Hepatocyte (in vitro differentiated cells): ENCODE data around the gene C6orf89.

Source experiments
- CTCF ChIP-seq: fragments of 200-600 bp; sonication (generic); IDR thresholded peaks from 2 replicates; pipeline ENCODE4 v1.5.1; 2016; ENCODE audit warnings: antibody characterized with exemption, mild to moderate bottlenecking; ENCODE audit not compliant: poor library complexity
- EZH2 ChIP-seq: fragments of 200-600 bp; sonication (generic); IDR thresholded peaks from 2 replicates; pipeline ENCODE4 v1.6.1; 2016; ENCODE audit warnings: antibody characterized with exemption, mild to moderate bottlenecking, borderline replicate concordance
- EZH2phosphoT487 ChIP-seq: fragments of 200-600 bp; sonication (generic); IDR thresholded peaks from one replicate; pipeline ENCODE4 v1.6.1; 2018; ENCODE audit warnings: antibody characterized with exemption, mild to moderate bottlenecking, low read depth, moderate library complexity; ENCODE audit not compliant: unreplicated experiment, severe bottlenecking

- no peak for TF ChIP-seq CTCF
- no peak for TF ChIP-seq EZH2
- TF ChIP-seq EZH2phosphoT487 = no peak
Measured at GRCh38 chr6:36954262-36954931, 68.6 kb downstream of the C6orf89 start, which contains the start of gene PI16.
